GM21529 (cell line): ENCODE measurements around the gene RCOR1.
"Not testable (repeated sequence)": the region's sequence is repeated elsewhere in the genome, so short reads cannot be mapped to it uniquely, and the experiment has no call there.

ENCODE experiments used
- ATAC-seq: cut with Tn5 transposase; IDR thresholded peaks from one replicate; pipeline ENCODE4 v1.9.1; 2021; ENCODE audit not compliant: unreplicated experiment

RCOR1 gene

GRCh38 chr14:102739190-102739469, 146.7 kb downstream of the RCOR1 start:
- ATAC-seq: no peak

DNA sequence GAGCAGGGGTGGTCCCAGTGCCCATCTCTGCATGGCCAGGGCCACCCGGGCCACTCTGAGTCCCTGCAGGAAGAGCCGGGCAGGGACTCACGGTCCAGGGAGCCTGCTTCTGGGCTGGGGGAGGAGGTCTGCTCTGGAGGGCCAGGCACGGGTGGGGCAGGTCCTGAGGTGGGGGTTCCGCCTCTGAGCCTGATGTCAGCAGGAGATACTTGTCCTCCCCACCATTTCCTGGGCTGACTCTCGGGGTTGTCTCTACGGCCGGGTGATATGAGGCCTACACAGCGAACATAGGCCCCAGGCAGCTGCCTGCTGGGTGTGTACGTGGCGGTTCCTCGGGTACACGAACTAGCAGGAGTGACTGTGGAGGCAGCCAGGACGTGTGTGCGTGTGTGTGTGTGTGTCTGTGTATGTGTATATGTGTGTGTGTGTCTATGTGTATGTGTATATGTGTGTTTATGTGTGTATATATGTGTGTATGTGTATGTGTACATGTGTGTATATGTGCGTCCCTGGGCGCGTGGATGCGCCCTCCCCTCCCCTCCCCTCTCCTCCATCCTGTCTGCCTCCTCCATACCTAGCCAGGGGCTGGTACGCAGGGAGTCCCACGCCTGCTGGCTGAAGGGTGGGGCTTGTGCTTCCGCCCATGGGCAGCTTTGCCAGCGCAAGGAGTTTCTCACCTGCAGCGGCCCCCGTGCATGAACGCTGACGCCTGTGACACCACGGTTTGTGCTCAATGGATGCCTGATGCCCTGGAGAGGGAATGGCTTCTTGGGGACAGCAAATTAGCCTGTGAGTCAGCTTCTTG, 154.4 kb downstream of the RCOR1 start:
- ATAC-seq: no peak

DNA sequence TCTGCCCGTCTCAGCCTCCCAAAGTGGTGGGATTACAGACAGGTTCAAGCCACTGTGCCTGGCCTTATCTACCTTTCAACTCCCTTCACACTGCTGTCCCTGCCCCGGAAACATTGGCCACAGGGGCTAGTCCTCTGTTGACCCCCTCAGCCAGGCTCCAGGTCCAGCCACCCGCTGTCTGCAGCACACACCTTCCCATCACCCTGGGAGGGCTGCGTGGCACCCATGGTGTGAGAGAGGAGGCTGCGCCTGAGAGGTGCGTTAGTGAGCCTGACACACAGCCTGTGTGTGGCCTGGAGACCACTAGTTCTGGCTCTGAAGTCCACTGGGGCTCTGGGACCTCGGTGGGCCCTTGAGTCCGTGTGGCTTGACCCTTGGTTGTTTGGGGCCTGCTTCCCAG, 156.4 kb downstream of the RCOR1 start:
- ATAC-seq: no peak

DNA sequence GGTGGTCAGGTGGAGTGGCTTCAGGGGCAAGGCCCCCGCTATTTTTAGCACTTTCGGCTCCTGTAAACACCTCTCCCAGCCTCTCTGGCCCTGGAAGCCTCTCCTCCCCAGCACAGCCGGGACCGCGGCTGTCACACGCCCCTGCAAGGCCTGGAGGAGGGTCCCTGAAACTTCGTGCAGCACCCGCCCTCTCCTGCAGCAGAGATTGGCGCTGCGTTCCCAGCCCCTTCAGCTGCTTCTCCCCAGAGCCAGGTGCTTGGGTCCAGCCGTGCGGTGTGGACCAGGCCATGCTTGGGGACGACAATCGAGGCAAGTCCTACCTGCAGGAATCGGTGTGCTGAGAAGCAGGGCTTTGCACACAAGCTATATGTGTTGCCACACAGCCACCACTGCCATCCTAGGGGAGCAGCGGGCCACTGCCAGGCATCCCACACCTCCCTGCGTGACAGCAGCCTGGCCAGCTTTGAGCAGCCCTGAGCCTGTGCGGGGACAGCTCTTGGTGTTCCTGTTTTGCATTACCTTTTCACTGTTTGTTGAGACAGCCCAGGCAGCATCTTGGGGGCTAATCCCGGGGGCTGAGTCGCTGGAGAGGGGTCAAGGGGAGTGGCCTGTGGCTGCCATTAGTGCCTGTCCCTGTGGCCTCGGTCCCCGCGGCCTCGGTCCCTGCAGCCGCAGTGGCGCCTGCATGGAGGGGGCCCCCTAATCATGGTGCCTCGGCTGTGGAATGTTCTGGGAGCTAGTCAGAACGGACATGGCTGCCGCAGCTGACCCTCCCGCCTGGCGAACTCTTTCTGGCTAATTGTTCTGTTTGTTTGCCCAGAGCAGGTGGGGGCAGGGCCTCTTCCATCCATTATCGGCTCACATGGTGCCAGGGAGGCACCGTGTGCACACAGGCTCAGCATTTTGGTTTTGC, 157.2 kb downstream of the RCOR1 start:
- no peak for ATAC-seq

DNA sequence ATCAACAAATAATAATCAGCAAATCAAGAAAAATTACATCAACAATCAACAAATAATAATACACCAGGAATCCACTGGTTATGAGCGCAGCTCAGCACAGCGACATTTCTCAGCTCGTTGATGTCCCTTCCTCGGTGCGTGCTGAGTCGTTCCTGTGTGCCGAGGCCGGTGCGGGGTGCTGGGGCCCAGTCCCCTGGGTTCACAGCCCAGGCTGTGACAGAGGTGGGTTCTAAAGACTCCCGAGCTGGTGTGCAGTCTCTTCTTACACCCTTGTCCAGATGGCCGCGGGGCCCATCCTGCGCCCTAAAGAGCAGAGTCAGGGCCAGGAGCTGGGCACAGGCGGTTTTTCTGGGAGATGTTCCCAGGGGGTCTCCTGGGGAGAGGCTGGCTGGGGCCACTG, 157.9 kb downstream of the RCOR1 start:
- ATAC-seq: no peak

DNA sequence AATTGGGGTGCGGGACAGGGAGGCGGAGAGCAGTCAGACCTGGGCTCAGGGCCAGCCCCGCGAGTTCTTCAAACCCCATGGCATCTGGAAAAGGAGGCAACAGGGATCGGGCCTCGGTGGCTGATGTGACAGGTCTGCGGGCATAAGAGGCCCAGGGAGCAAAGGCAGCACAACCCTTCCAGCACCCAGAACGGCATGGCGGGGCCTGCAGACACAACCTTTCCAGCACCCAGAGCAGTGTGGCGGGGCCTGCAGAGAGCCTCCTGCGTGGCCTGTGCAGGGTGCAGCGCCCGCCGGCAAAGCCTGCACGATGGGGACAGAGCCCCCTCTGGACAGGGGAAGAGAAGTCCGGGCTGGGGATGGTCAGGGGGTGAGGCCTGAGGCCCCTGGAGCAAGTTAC, 158.6 kb downstream of the RCOR1 start:
- no peak for ATAC-seq

DNA sequence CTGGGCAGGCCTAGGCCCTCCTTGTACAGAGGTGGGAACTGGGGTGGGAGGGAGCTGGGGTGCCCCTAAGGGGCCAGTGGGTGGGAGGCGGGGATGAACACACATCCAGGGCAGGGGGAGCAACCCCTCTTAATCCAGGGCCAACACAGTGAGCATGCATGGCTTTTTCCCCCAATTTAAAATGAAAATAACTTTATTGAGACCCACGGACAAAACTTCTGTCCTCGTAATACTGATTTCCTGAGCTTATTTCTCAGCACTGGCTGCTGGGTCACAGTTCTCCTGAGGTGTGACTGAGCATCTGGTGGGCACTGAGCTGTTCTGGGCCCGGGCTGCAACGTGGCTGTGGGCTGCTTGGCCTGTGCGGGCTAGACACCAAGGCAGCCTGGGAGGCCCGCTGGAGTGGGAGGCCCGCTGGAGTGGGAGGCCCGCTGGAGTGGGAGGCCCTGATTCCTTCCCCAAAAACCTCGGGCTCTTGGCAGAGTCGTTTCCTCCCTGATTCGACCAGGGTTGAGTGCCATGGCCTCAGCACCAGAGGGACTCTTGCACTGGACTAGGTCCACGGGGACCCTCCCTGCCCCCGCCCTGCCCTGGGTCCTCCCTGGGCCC, 159.9 kb downstream of the RCOR1 start:
- no peak for ATAC-seq

GRCh38 chr14:102754370-102755262, 162.2 kb downstream of the RCOR1 start:
- peak; percentile 57 for ATAC-seq

- ATAC-seq: no peak
These were observed 165.2 kb downstream of the RCOR1 start for GRCh38 chr14:102757646-102758045.

GRCh38 chr14:102758087-102758486, 165.6 kb downstream of the RCOR1 start:
- no peak for ATAC-seq

GRCh38 chr14:102759456-102760187, 167.2 kb downstream of the RCOR1 start:
- ATAC-seq: no peak

DNA sequence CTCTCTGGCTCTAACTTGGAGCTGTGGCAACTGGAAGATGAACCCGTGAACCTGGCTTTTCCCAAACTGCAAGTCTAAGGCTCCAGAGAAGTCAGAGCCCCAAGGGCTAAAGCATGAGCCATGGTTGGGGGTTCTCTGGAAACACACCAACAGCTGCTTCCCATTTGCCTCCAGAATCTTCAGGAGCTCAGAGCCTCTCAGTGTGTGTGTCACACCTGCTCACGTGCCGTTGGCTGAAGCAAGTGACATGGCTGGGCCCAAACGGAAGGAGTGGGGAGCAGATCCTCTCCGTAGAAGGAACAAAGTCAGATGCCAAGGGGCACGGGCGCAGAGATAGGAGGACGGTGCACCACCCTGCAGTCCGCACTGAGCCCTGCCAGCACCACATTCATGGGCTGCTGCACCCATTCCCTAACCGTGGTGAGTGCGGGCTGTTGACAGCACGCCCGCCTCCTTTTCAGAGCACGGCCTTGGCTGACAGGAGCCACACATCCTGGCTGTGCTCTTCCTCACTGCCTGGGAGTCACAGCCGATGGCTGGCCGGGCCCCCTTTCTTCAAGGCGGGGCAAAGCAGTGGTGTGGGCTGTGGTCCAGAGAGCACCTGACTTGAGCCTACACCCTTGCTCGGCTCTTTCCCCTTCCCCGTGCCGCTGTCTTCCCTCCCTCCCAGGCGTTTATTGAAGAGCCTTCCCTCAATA, 168.2 kb downstream of the RCOR1 start:
- no peak for ATAC-seq

- no peak for ATAC-seq
These were observed 168.8 kb downstream of the RCOR1 start for GRCh38 chr14:102761206-102761605.

- ATAC-seq: peak; percentile 66
These were observed 171.8 kb downstream of the RCOR1 start for GRCh38 chr14:102764220-102764671.

DNA sequence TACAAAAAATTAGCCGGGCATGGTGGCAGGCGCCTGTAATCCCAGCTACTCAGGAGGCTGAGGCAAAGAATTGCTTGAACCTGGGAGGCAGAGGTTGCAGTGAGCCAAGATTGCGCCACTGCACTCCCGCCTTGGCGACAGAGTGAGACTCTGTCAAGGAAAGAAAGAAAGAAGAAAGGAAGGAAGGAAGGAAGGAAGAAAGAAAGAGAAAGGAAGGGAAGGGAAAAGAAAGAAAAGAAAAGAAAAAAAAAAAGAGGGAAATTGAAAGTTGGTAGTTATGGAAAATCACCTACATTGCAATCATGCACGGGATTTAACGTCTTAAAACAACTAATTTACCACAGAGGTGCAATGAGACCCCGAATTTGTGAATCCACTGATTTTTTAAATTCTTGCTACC, 173.3 kb downstream of the RCOR1 start:
- not testable (repeated sequence) for ATAC-seq

GRCh38 chr14:102768223-102769048, 176.0 kb downstream of the RCOR1 start:
- peak; percentile 65 for ATAC-seq

DNA sequence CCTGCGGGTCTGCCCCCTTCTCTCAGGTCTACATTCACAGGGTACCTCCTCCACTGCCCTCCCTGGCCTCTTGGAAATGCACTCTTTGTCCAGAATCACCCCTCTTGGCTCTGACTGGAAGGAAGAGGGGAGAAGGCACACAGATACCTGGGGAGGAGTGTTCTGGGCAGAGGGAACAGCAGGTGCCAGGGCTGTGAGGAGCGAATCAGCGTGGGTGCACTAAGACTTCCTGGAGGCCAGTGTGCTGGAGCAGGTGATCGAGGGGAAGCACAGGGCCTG, 176.5 kb downstream of the RCOR1 start:
- no peak for ATAC-seq

GRCh38 chr14:102770147-102771123, 178.0 kb downstream of the RCOR1 start:
- no peak for ATAC-seq
